Ovary (tissue), 3 donors: ENCODE data around the gene CD300H.

Experiments used
- EP300 ChIP-seq: sonication (generic); formaldehyde crosslinking; IDR thresholded peaks from one replicate; pipeline ENCODE4 v1.6.1; 2017; ENCODE audit warnings: antibody characterized with exemption
- POLR2A ChIP-seq: fragments of 450-650 bp; IDR thresholded peaks from one replicate; pipeline ENCODE4 v1.6.1; 2017; ENCODE audit warnings: antibody characterized with exemption, mild to moderate bottlenecking, moderate library complexity
- TF ChIP-seq, protein P1 (sequence below), 3 donors: fragments of 450-650 bp in 2 of 3; fragments of 200-600 bp in 1 of 3; IDR thresholded peaks; one replicate each; pipeline versions ENCODE4 v1.5.1 to v1.8.0; 2016 to 2022; ENCODE audit warnings: antibody characterized with exemption in 3 of 3, mild to moderate bottlenecking in 1 of 3
- donor health status: DM: no; HTN: no; CAD: no.

DNA sequence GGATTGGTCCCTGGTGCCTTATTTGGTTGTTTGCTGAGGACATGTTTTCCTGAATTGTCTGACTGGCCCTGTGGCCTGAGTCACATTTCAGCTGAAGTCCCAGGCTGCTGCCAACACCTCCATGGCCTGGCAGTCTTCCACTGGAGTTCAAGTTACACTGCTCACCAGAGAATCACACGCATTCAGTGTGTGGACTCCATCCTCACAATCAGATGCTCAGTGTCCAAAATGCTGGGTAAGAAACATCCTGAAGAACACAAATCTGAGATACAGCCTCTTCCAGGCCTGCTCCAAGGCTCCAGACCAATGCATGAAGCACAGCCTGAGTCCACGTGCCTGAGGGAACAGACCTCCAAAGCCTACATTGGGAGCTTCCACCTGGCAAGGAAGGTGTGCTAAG lies 55.3 kb downstream of the CD300H start:
- TF ChIP-seq POLR2A (no peak), EP300 (no peak)
- TF ChIP-seq, protein P1, sequence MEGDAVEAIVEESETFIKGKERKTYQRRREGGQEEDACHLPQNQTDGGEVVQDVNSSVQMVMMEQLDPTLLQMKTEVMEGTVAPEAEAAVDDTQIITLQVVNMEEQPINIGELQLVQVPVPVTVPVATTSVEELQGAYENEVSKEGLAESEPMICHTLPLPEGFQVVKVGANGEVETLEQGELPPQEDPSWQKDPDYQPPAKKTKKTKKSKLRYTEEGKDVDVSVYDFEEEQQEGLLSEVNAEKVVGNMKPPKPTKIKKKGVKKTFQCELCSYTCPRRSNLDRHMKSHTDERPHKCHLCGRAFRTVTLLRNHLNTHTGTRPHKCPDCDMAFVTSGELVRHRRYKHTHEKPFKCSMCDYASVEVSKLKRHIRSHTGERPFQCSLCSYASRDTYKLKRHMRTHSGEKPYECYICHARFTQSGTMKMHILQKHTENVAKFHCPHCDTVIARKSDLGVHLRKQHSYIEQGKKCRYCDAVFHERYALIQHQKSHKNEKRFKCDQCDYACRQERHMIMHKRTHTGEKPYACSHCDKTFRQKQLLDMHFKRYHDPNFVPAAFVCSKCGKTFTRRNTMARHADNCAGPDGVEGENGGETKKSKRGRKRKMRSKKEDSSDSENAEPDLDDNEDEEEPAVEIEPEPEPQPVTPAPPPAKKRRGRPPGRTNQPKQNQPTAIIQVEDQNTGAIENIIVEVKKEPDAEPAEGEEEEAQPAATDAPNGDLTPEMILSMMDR (IDR thresholded peaks at IDR 0.05) = no peak
